ENCODE data around the gene BCAS4. TPM values are rescaled to one million over a fixed set of nuclear protein-coding genes. Genes with fewer than 3 reads are reported as not detected.

Gene BCAS4
- polyA plus RNA-seq, 1 experiment: 37.3 TPM

- no peaks in the 10 kb centered on the region for H3K27me3 ChIP-seq (ENCODE audit: control insufficient read depth, insufficient read depth, low read length)
- H3K27ac ChIP-seq (ENCODE audit: low read depth, low read length): no peak overlapping the region
- no peak overlapping the region for H3K4me3 ChIP-seq (ENCODE audit: low read depth, low read length)
- ChIA-PET POLR2A (interaction anchor here (1.0 kb wide), 1 partner anchor 153 kb away, joined by 4 read pairs; no protein-coding TSS in a partner anchor), CTCF (interaction anchor here (0.9 to 6.3 kb wide), 27 partner anchors 9 to 564 kb away, joined by 3 to 64 read pairs (median 8); partner anchors contain the start of gene BCAS4)
- no peaks in the 10 kb centered on the region for H3K9me3 ChIP-seq (ENCODE audit: control insufficient read depth, insufficient read depth, low read length)
- no peak for DNase-seq (ENCODE audit: low read depth, low spot score)
- no peak for TF ChIP-seq CTCF (IDR thresholded peaks at IDR 0.05; ENCODE audit: low read depth, low read length)
Measured at GRCh38 chr20:50750145-50750671, 44.7 kb upstream of the BCAS4 start.

- Histone ChIP-seq H3K27me3 (ENCODE audit: control insufficient read depth, insufficient read depth, low read length) (no peaks in the 10 kb centered on the region), H3K27ac (ENCODE audit: low read depth, low read length) (no peak overlapping the region), H3K4me3 (ENCODE audit: low read depth, low read length) (no peak overlapping the region), H3K9me3 (ENCODE audit: control insufficient read depth, insufficient read depth, low read length) (no peaks in the 10 kb centered on the region)
- DNase-seq (ENCODE audit: low read depth, low spot score): no peak
- no peak for TF ChIP-seq CTCF (IDR thresholded peaks at IDR 0.05; ENCODE audit: low read depth, low read length)
- POLR2A ChIA-PET: no interaction called here
- CTCF ChIA-PET: interaction anchor here (0.6 to 1.4 kb wide), 6 partner anchors 8 to 574 kb away, joined by 4 to 6 read pairs (median 6); no protein-coding TSS in a partner anchor
Measured at GRCh38 chr20:50753152-50753551, 41.7 kb upstream of the BCAS4 start.

- Histone ChIP-seq H3K4me3 (ENCODE audit: low read depth, low read length) (no peak overlapping the region), H3K27ac (ENCODE audit: low read depth, low read length) (no peak overlapping the region), H3K27me3 (ENCODE audit: control insufficient read depth, insufficient read depth, low read length) (no peaks in the 10 kb centered on the region), H3K9me3 (ENCODE audit: control insufficient read depth, insufficient read depth, low read length) (no peaks in the 10 kb centered on the region)
- POLR2A ChIA-PET: no interaction called here
- no peak for DNase-seq (ENCODE audit: low read depth, low spot score)
- TF ChIP-seq CTCF (IDR thresholded peaks at IDR 0.05; ENCODE audit: low read depth, low read length): no peak
- CTCF ChIA-PET: interaction anchor here (0.6 to 1.9 kb wide), 3 partner anchors 107 to 119 kb away, joined by 4 to 6 read pairs (median 4); no protein-coding TSS in a partner anchor
Measured at GRCh38 chr20:50754420-50754819, 40.4 kb upstream of the BCAS4 start.

GRCh38 chr20:50756447-50756846 lies 38.4 kb upstream of the BCAS4 start:
- DNase-seq (ENCODE audit: low read depth, low spot score): no peak
- H3K27ac ChIP-seq (ENCODE audit: low read depth, low read length): no peak overlapping the region
- ChIA-PET CTCF (interaction anchor here (0.6 to 1.9 kb wide), 4 partner anchors 9 to 120 kb away, joined by 4 to 8 read pairs (median 5); no protein-coding TSS in a partner anchor), POLR2A (no interaction called here)
- no peak overlapping the region for H3K4me3 ChIP-seq (ENCODE audit: low read depth, low read length)
- H3K9me3 ChIP-seq (ENCODE audit: control insufficient read depth, insufficient read depth, low read length): no peaks in the 10 kb centered on the region
- no peak for TF ChIP-seq CTCF (IDR thresholded peaks at IDR 0.05; ENCODE audit: low read depth, low read length)
- no peaks in the 10 kb centered on the region for H3K27me3 ChIP-seq (ENCODE audit: control insufficient read depth, insufficient read depth, low read length)

GRCh38 chr20:50758469-50758868 lies 36.4 kb upstream of the BCAS4 start:
- no peak for TF ChIP-seq CTCF (IDR thresholded peaks at IDR 0.05; ENCODE audit: low read depth, low read length)
- Histone ChIP-seq H3K9me3 (ENCODE audit: control insufficient read depth, insufficient read depth, low read length) (no peaks in the 10 kb centered on the region), H3K4me3 (ENCODE audit: low read depth, low read length) (no peak overlapping the region), H3K27ac (ENCODE audit: low read depth, low read length) (no peak overlapping the region), H3K27me3 (ENCODE audit: control insufficient read depth, insufficient read depth, low read length) (no peaks in the 10 kb centered on the region)
- ChIA-PET POLR2A (no interaction called here), CTCF (interaction anchor here (0.9 to 1.1 kb wide), 2 partner anchors 9 to 170 kb away, joined by 3 read pairs; no protein-coding TSS in a partner anchor)
- DNase-seq (ENCODE audit: low read depth, low spot score): no peak

Data from AG04450 (cell line).